H1 (cell line): ENCODE measurements around the gene TLR8. TPM values are rescaled to one million over a fixed set of nuclear protein-coding genes. Genes with fewer than 3 reads are reported as not detected.

ENCODE experiments used
- BRCA1 ChIP-seq: IDR thresholded peaks from 2 replicates; pipeline ENCODE4 v1.6.1; 2012; ENCODE audit warnings: low read depth, low read length, improper control_type of control experiment
- CHD2 ChIP-seq: IDR thresholded peaks from 2 replicates; pipeline ENCODE4 v1.6.1; 2012; ENCODE audit warnings: low read length, improper control_type of control experiment
- KDM5A ChIP-seq: fragments of 200-600 bp; IDR thresholded peaks from 2 replicates; pipeline ENCODE4 v1.7.1; 2012; ENCODE audit warnings: mild to moderate bottlenecking, low read length, inconsistent platforms, mixed read lengths
- POLR2AphosphoS5 ChIP-seq: IDR thresholded peaks from 2 replicates; pipeline ENCODE4 v1.6.1; 2011; ENCODE audit warnings: low read depth, low read length
- RFX5 ChIP-seq: IDR thresholded peaks from 2 replicates; pipeline ENCODE4 v1.6.1; 2011; ENCODE audit warnings: low read depth, low read length, improper control_type of control experiment, borderline replicate concordance
- RNF2 ChIP-seq: fragments of 200-900, 300-1000 bp; sonication (generic); IDR thresholded peaks from 2 replicates; pipeline ENCODE4 v1.7.1; 2016; ENCODE audit warnings: borderline replicate concordance, low read depth, mild to moderate bottlenecking, antibody characterized with exemption, low read length; ENCODE audit not compliant: poor library complexity, severe bottlenecking; ENCODE audit errors: missing control alignments
- RXRA ChIP-seq: IDR thresholded peaks from 2 replicates; pipeline ENCODE4 v1.6.1; 2011; ENCODE audit warnings: low read depth, mild to moderate bottlenecking, low read length, moderate library complexity; ENCODE audit not compliant: insufficient read depth
- SIX5 ChIP-seq: IDR thresholded peaks from 2 replicates; pipeline ENCODE4 v1.6.1; 2011; ENCODE audit warnings: mild to moderate bottlenecking, low read depth, low read length
- polyA plus RNA-seq, 7 experiments: library from polyadenylated mRNA; depleted of rRNA in 3 of 7; stranded (reverse) in 5 of 7; unstranded in 2 of 7; fragments of >200 nt in 5 of 7; fragments of 200-250 nt in 2 of 7; gene quantifications; 1 replicate in 5 of 7; 2 replicates in 1 of 7; 4 replicates in 1 of 7; pipeline versions ENCODE4 v1.2.1 to v1.2.3, GENCODE V29; 2011 to 2013; ENCODE audit warnings: missing spikeins in 2 of 7, mixed read lengths in 2 of 7
- total RNA-seq: library from RNA; stranded (reverse); fragmentation: NEBNext Ultra II Directional; extraction: Animal tissue kit (Norgen Biotek cat#: 25700); gene quantifications from 2 replicates; pipeline ENCODE4 v1.2.1, GENCODE V29; 2021
- TF ChIP-seq, protein P1 (sequence below): fragments of 300-600 bp; sonication (generic); IDR thresholded peaks from 2 replicates; pipeline ENCODE4 v1.7.1; 2012; ENCODE audit warnings: low read length, moderate library complexity, mild to moderate bottlenecking, inconsistent platforms; ENCODE audit not compliant: insufficient replicate concordance

Gene TLR8
- total and polyA plus RNA-seq, 2 of the 8 experiments (the other 6 are each of a cell fraction or from before 2014, with no cell fraction given): not detected

DNA sequence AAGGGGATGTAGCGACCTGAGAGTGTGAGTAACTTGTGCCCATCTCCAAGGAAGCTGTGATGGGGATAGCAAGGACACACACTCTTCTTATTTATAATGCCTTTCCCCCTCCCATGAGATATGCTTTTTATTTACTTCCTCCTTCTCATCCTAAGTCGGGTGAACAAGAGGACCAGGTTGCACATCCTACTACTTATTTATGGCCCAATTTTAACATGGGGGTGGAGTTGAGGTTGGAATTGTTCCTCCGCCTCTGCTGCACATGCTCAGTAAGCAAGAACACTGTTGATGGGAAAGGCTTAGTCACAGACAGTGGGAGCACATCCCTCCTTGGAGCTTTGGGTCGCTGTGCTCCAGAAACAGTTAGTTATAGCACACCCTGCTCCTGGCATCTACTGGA lies 15.2 kb upstream of the TLR8 start (continued):
- TF ChIP-seq, protein P1, sequence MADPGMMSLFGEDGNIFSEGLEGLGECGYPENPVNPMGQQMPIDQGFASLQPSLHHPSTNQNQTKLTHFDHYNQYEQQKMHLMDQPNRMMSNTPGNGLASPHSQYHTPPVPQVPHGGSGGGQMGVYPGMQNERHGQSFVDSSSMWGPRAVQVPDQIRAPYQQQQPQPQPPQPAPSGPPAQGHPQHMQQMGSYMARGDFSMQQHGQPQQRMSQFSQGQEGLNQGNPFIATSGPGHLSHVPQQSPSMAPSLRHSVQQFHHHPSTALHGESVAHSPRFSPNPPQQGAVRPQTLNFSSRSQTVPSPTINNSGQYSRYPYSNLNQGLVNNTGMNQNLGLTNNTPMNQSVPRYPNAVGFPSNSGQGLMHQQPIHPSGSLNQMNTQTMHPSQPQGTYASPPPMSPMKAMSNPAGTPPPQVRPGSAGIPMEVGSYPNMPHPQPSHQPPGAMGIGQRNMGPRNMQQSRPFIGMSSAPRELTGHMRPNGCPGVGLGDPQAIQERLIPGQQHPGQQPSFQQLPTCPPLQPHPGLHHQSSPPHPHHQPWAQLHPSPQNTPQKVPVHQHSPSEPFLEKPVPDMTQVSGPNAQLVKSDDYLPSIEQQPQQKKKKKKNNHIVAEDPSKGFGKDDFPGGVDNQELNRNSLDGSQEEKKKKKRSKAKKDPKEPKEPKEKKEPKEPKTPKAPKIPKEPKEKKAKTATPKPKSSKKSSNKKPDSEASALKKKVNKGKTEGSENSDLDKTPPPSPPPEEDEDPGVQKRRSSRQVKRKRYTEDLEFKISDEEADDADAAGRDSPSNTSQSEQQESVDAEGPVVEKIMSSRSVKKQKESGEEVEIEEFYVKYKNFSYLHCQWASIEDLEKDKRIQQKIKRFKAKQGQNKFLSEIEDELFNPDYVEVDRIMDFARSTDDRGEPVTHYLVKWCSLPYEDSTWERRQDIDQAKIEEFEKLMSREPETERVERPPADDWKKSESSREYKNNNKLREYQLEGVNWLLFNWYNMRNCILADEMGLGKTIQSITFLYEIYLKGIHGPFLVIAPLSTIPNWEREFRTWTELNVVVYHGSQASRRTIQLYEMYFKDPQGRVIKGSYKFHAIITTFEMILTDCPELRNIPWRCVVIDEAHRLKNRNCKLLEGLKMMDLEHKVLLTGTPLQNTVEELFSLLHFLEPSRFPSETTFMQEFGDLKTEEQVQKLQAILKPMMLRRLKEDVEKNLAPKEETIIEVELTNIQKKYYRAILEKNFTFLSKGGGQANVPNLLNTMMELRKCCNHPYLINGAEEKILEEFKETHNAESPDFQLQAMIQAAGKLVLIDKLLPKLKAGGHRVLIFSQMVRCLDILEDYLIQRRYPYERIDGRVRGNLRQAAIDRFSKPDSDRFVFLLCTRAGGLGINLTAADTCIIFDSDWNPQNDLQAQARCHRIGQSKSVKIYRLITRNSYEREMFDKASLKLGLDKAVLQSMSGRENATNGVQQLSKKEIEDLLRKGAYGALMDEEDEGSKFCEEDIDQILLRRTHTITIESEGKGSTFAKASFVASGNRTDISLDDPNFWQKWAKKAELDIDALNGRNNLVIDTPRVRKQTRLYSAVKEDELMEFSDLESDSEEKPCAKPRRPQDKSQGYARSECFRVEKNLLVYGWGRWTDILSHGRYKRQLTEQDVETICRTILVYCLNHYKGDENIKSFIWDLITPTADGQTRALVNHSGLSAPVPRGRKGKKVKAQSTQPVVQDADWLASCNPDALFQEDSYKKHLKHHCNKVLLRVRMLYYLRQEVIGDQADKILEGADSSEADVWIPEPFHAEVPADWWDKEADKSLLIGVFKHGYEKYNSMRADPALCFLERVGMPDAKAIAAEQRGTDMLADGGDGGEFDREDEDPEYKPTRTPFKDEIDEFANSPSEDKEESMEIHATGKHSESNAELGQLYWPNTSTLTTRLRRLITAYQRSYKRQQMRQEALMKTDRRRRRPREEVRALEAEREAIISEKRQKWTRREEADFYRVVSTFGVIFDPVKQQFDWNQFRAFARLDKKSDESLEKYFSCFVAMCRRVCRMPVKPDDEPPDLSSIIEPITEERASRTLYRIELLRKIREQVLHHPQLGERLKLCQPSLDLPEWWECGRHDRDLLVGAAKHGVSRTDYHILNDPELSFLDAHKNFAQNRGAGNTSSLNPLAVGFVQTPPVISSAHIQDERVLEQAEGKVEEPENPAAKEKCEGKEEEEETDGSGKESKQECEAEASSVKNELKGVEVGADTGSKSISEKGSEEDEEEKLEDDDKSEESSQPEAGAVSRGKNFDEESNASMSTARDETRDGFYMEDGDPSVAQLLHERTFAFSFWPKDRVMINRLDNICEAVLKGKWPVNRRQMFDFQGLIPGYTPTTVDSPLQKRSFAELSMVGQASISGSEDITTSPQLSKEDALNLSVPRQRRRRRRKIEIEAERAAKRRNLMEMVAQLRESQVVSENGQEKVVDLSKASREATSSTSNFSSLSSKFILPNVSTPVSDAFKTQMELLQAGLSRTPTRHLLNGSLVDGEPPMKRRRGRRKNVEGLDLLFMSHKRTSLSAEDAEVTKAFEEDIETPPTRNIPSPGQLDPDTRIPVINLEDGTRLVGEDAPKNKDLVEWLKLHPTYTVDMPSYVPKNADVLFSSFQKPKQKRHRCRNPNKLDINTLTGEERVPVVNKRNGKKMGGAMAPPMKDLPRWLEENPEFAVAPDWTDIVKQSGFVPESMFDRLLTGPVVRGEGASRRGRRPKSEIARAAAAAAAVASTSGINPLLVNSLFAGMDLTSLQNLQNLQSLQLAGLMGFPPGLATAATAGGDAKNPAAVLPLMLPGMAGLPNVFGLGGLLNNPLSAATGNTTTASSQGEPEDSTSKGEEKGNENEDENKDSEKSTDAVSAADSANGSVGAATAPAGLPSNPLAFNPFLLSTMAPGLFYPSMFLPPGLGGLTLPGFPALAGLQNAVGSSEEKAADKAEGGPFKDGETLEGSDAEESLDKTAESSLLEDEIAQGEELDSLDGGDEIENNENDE: no peak
- TF ChIP-seq RNF2 (no peak), SIX5 (no peak), POLR2AphosphoS5 (no peak), BRCA1 (no peak), CHD2 (no peak), KDM5A (no peak), RFX5 (no peak), RXRA (no peak)
